GM12864 (cell line): ENCODE data around the gene WNT7A.

Source experiments
- DNase-seq: peaks from one replicate; pipeline ENCODE4 v3.0.0-alpha.2; 2011; ENCODE audit warnings: low read depth
- H3K4me3 ChIP-seq: 2 replicates; pipeline ENCODE4 v1.5.1; 2011; ENCODE audit warnings: mild to moderate bottlenecking, low read depth, low read length, control low read depth
- CTCF ChIP-seq: IDR thresholded peaks from 2 replicates; pipeline ENCODE4 v1.5.1; 2011; ENCODE audit warnings: low read depth, mild to moderate bottlenecking, moderate library complexity, low read length, control low read depth, inconsistent platforms; ENCODE audit errors: missing control alignments

Gene WNT7A

GRCh38 chr3:13815088-13815683, 64.7 kb downstream of the WNT7A start:
- no peak for TF ChIP-seq CTCF
- DNase-seq, result no peak
- no peak overlapping the region for H3K4me3 ChIP-seq

- DNase-seq, result no peak
- no peak overlapping the region for H3K4me3 ChIP-seq
- no peak for TF ChIP-seq CTCF
Observed at GRCh38 chr3:13812034-13812471, 67.8 kb downstream of the WNT7A start.

- H3K4me3 ChIP-seq, result no peak overlapping the region
- no peak for DNase-seq
- no peak for TF ChIP-seq CTCF
Observed at GRCh38 chr3:13811614-13812013, 68.3 kb downstream of the WNT7A start.

- H3K4me3 ChIP-seq, result no peak overlapping the region
- no peak for DNase-seq
- TF ChIP-seq CTCF, result no peak
Observed at GRCh38 chr3:13808550-13808949, 71.3 kb downstream of the WNT7A start.

- no peak overlapping the region for H3K4me3 ChIP-seq
- no peak for TF ChIP-seq CTCF
- DNase-seq, result no peak
Observed at GRCh38 chr3:13801361-13802204, 78.3 kb downstream of the WNT7A start.

- no peak for DNase-seq
- H3K4me3 ChIP-seq, result no peak overlapping the region
- no peak for TF ChIP-seq CTCF
Observed at GRCh38 chr3:13800064-13800463, 79.8 kb downstream of the WNT7A start.
